Measurements from ENCODE around the gene ADSS1.

DNA sequence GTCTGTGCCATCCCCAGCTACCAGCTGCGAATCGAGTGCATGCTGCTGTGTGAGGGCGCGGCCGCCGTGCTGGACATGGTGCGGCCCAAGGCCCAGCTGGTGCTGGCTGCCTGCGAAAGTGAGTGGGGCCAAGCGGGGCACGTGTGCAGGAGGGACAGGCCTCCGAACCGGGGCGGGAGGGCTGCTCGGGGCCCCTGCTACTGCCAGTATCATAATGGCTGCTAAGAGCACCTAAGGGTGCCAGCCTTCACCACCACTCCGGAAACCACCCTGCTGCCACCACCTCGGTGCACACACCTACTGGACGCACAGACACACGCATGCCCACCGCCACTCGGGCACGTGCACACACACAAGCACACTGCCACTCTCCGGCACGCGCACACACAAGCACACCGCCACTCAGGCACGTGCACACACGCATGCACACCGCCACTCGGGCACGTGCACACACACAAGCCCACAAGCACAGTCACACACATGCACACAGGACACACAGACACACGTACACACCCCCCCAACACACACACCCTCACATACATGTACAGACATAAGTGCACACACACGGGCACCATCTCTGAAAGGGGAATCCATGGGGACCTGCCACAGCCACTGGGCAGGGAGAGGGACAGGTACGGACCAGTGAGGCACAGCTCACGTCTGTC is 13.8 kb upstream of the ADSS1 start:
- TF ChIP-seq, protein P1, sequence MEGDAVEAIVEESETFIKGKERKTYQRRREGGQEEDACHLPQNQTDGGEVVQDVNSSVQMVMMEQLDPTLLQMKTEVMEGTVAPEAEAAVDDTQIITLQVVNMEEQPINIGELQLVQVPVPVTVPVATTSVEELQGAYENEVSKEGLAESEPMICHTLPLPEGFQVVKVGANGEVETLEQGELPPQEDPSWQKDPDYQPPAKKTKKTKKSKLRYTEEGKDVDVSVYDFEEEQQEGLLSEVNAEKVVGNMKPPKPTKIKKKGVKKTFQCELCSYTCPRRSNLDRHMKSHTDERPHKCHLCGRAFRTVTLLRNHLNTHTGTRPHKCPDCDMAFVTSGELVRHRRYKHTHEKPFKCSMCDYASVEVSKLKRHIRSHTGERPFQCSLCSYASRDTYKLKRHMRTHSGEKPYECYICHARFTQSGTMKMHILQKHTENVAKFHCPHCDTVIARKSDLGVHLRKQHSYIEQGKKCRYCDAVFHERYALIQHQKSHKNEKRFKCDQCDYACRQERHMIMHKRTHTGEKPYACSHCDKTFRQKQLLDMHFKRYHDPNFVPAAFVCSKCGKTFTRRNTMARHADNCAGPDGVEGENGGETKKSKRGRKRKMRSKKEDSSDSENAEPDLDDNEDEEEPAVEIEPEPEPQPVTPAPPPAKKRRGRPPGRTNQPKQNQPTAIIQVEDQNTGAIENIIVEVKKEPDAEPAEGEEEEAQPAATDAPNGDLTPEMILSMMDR (IDR thresholded peaks at IDR 0.05): no peak
- no peak for TF ChIP-seq POLR2A (IDR thresholded peaks at IDR 0.05)

All from transverse colon (tissue), 3 donors.